ENCODE measurements around the gene TAS2R41. TPM values are rescaled to one million over a fixed set of nuclear protein-coding genes. Genes with fewer than 3 reads are reported as not detected.

Gene TAS2R41
- total RNA-seq, 1 donor from 2014 or later: not detected

DNA sequence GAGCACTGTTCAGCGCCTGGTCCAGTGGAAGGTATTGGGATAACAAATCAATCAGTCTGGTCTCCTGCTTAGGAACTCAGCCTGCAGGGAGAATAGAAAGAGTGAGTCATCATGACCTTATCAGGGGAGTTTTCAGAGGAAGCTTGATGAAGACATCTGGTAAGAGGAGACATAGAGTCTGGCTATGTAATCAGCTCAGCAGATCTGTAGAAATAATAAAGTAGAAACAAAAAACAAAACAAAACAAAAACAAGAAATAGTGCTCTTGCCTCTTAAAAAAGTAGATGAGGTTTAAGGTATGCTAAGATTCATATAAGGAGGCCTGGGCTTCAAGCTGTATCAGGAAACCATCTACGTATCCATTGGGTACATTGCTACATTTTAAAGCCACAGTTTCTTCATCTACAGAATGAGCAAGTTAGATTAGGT lies 14.4 kb downstream of the TAS2R41 start:
- peaks cover 28% of the 10 kb centered on the region for H3K4me1 Mint-ChIP-seq (ENCODE audit: low read depth, unreplicated experiment)
- no peak overlapping the region for H3K9ac ChIP-seq (ENCODE audit: low read length)
- H3K27ac ChIP-seq (ENCODE audit: low read depth, low read length): no peak overlapping the region

DNA sequence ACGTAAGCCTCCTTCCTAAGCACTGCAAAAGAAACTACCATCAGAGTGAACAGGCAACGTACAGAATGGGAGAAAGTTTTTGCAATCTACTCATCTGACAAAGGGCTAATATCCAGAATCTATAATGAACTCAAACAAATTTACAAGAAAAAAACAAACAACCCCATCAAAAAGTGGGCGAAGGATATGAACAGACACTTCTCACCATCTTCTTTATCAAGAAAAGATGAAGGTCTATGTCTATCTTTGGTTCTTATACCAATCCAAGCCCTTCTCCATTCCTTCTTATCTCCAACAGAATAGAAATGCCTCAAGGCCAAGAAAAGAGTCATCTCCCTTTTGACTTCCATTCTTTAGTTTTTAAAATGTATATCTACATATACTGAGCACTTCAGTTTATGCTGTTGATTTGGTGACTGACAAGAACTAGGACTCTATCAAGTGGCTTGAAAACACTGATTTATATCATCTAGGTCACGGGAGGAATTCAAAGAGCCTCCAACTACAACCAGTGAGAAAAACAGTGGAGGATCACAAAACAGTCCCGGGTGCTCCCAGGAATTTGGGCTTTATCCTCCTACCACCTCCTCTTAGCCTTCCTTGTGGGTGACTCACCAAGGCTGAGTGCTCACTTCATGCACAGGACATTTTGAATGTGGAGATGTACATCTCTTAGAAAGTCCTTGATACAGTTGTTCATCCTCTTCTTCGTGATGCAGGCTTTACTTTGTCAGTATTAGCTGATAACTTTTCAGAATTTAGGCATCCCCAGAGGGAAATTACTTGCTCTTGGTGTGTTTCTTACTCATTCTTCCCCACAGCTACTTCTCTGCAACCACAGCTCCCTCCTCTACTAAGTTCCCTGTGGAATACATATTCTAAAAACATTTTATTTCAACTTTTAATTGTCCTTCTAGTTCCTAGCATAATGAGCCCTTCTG lies 15.4 kb downstream of the TAS2R41 start:
- Histone ChIP-seq H3K27ac (ENCODE audit: low read depth, low read length) (no peak overlapping the region), H3K36me3 (ENCODE audit: insufficient read depth, low read length) (no peaks in the 10 kb centered on the region), H3K4me2 (ENCODE audit: low read length) (no peak overlapping the region), H3K27me3 (ENCODE audit: insufficient read depth, low read length) (no peaks in the 10 kb centered on the region), H3K9ac (ENCODE audit: low read length) (no peak overlapping the region), H3K79me2 (ENCODE audit: insufficient read depth, low read length) (no peaks in the 10 kb centered on the region), H4K20me1 (ENCODE audit: insufficient read depth, low read length) (no peaks in the 10 kb centered on the region), H3K4me3 (ENCODE audit: insufficient read depth, low read depth, low read length) (no peak overlapping the region), H2AFZ (ENCODE audit: low read depth, low read length) (no peak overlapping the region), H3K4me1 (ENCODE audit: insufficient read depth, low read length) (peaks cover 4% of the 10 kb centered on the region), H3K9me3 (ENCODE audit: insufficient read depth, low read depth, low read length) (no peaks in the 10 kb centered on the region)
- FAIRE-seq (no peak), DNase-seq (ENCODE audit: low read depth) (peak; percentile 45)
- peak overlapping the region; percentile 27 for H3K27ac Mint-ChIP-seq (ENCODE audit: unreplicated experiment)
- peaks cover 28% of the 10 kb centered on the region for H3K4me1 Mint-ChIP-seq (ENCODE audit: low read depth, unreplicated experiment)
- no peak overlapping the region for H3K4me3 Mint-ChIP-seq (ENCODE audit: unreplicated experiment)
- no peak for TF ChIP-seq EZH2 (IDR thresholded peaks at IDR 0.05; ENCODE audit: insufficient read depth, low read length)
- TF ChIP-seq, protein P1, sequence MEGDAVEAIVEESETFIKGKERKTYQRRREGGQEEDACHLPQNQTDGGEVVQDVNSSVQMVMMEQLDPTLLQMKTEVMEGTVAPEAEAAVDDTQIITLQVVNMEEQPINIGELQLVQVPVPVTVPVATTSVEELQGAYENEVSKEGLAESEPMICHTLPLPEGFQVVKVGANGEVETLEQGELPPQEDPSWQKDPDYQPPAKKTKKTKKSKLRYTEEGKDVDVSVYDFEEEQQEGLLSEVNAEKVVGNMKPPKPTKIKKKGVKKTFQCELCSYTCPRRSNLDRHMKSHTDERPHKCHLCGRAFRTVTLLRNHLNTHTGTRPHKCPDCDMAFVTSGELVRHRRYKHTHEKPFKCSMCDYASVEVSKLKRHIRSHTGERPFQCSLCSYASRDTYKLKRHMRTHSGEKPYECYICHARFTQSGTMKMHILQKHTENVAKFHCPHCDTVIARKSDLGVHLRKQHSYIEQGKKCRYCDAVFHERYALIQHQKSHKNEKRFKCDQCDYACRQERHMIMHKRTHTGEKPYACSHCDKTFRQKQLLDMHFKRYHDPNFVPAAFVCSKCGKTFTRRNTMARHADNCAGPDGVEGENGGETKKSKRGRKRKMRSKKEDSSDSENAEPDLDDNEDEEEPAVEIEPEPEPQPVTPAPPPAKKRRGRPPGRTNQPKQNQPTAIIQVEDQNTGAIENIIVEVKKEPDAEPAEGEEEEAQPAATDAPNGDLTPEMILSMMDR (IDR thresholded peaks at IDR 0.05; ENCODE audit: insufficient read depth, low read depth, low read length): no peak
- H3K36me3 Mint-ChIP-seq (ENCODE audit: low read depth, unreplicated experiment): no peaks in the 10 kb centered on the region
- peaks cover 2% of the 10 kb centered on the region for H3K9me3 Mint-ChIP-seq (ENCODE audit: unreplicated experiment)
- H3K27me3 Mint-ChIP-seq (ENCODE audit: low read depth, unreplicated experiment): no peaks in the 10 kb centered on the region

More for the DNA sequence above, 14.4 kb downstream of the TAS2R41 start:
- Histone ChIP-seq H3K4me2 (ENCODE audit: low read length) (no peak overlapping the region), H2AFZ (ENCODE audit: low read depth, low read length) (no peak overlapping the region), H3K36me3 (ENCODE audit: insufficient read depth, low read length) (no peaks in the 10 kb centered on the region), H3K4me3 (ENCODE audit: insufficient read depth, low read depth, low read length) (no peak overlapping the region), H3K79me2 (ENCODE audit: insufficient read depth, low read length) (no peaks in the 10 kb centered on the region), H3K4me1 (ENCODE audit: insufficient read depth, low read length) (peaks cover 4% of the 10 kb centered on the region), H4K20me1 (ENCODE audit: insufficient read depth, low read length) (no peaks in the 10 kb centered on the region), H3K27me3 (ENCODE audit: insufficient read depth, low read length) (no peaks in the 10 kb centered on the region), H3K9me3 (ENCODE audit: insufficient read depth, low read depth, low read length) (no peaks in the 10 kb centered on the region)
- Mint-ChIP-seq H3K27ac (ENCODE audit: unreplicated experiment) (peak overlapping the region; percentile 27), H3K36me3 (ENCODE audit: low read depth, unreplicated experiment) (no peaks in the 10 kb centered on the region), H3K4me3 (ENCODE audit: unreplicated experiment) (no peak overlapping the region), H3K27me3 (ENCODE audit: low read depth, unreplicated experiment) (no peaks in the 10 kb centered on the region), H3K9me3 (ENCODE audit: unreplicated experiment) (peaks cover 2% of the 10 kb centered on the region)
- peak; percentile 76 for DNase-seq (ENCODE audit: low read depth)
- no peak for FAIRE-seq
- no peak for TF ChIP-seq EZH2 (IDR thresholded peaks at IDR 0.05; ENCODE audit: insufficient read depth, low read length)
- TF ChIP-seq, protein P1 (IDR thresholded peaks at IDR 0.05; ENCODE audit: insufficient read depth, low read depth, low read length): no peak

DNA sequence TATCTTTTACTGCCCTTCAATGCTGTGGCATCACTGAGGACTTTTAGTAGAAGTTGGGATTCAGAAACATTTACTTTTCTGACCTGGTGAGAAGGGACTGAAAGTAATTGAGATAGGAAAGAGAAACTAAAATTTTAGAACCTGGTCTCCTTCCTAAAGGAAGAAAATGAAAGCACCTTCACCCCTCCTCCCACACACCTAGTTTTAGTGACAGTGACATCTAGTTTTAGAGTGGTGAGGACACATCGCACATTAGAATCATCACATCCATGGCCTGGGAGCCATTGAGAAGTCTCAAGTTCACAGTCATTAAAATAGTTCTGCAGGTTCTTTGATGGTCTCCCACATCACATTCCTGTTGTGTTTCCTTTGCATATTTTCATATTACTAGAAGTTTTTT lies 16.1 kb downstream of the TAS2R41 start:
- Histone ChIP-seq H3K4me3 (ENCODE audit: insufficient read depth, low read depth, low read length) (no peak overlapping the region), H3K4me2 (ENCODE audit: low read length) (no peak overlapping the region), H3K79me2 (ENCODE audit: insufficient read depth, low read length) (no peaks in the 10 kb centered on the region), H3K9ac (ENCODE audit: low read length) (no peak overlapping the region), H3K9me3 (ENCODE audit: insufficient read depth, low read depth, low read length) (no peaks in the 10 kb centered on the region), H3K27me3 (ENCODE audit: insufficient read depth, low read length) (no peaks in the 10 kb centered on the region), H3K36me3 (ENCODE audit: insufficient read depth, low read length) (no peaks in the 10 kb centered on the region), H3K27ac (ENCODE audit: low read depth, low read length) (no peak overlapping the region), H3K4me1 (ENCODE audit: insufficient read depth, low read length) (peaks cover 4% of the 10 kb centered on the region), H2AFZ (ENCODE audit: low read depth, low read length) (no peak overlapping the region), H4K20me1 (ENCODE audit: insufficient read depth, low read length) (no peaks in the 10 kb centered on the region)
- H3K4me3 Mint-ChIP-seq (ENCODE audit: unreplicated experiment): no peak overlapping the region
- peaks cover 28% of the 10 kb centered on the region for H3K4me1 Mint-ChIP-seq (ENCODE audit: low read depth, unreplicated experiment)
- peaks cover 2% of the 10 kb centered on the region for H3K9me3 Mint-ChIP-seq (ENCODE audit: unreplicated experiment)
- no peak for DNase-seq (ENCODE audit: low read depth)
- TF ChIP-seq, protein P1 (IDR thresholded peaks at IDR 0.05; ENCODE audit: insufficient read depth, low read depth, low read length): no peak
- TF ChIP-seq EZH2 (IDR thresholded peaks at IDR 0.05; ENCODE audit: insufficient read depth, low read length): no peak
- no peaks in the 10 kb centered on the region for H3K27me3 Mint-ChIP-seq (ENCODE audit: low read depth, unreplicated experiment)
- no peaks in the 10 kb centered on the region for H3K36me3 Mint-ChIP-seq (ENCODE audit: low read depth, unreplicated experiment)
- peak overlapping the region; percentile 3 for H3K27ac Mint-ChIP-seq (ENCODE audit: unreplicated experiment)
- FAIRE-seq: no peak
